ENCODE data around the gene CYREN.

Gene CYREN

DNA sequence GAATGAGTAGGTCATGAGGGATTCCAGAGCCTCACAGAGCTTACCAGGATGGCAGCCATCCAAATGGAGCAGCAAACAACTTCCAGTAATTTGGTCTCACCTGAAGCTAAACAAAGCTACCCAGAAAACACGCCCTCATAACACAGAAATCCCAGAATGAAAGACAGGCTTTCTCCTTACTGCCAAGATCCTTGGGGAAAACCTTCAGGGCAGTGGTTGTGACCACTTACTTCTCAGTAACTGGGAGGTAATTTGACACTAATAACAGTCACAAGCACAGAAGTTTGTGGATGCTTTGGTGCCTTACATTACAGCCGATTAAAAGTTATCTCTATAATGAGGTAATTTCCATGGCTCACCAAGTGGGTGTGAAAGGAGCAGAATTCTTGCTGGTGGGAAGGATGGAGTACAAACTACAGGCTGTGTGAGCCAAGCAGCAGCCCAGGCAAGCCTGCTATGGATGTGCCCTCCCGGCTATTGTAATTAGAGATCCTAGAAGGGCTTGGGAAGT, 30.4 kb upstream of the CYREN start:
- Histone ChIP-seq H3K27me3 (ENCODE audit: control insufficient read depth, low read length) (no peaks in the 10 kb centered on the region), H3K4me3 (ENCODE audit: low read length) (no peak overlapping the region), H3K27ac (ENCODE audit: low read depth, low read length) (no peak overlapping the region), H3K9me2 (replicated peaks; ENCODE audit: control insufficient read depth, low read length) (no peaks in the 10 kb centered on the region), H3K79me2 (ENCODE audit: control insufficient read depth, low read length) (no peaks in the 10 kb centered on the region), H3K36me3 (ENCODE audit: control insufficient read depth, low read length) (peaks cover 47% of the 10 kb centered on the region), H3K9me3 (ENCODE audit: control insufficient read depth, insufficient read depth, low read length) (no peaks in the 10 kb centered on the region), H4K20me1 (ENCODE audit: control insufficient read depth, insufficient read depth, low read depth, low read length) (no peaks in the 10 kb centered on the region), H3F3A (ENCODE audit: control insufficient read depth, insufficient read depth) (no peaks in the 10 kb centered on the region), H3K4me1 (ENCODE audit: control insufficient read depth, low read length) (peaks cover 10% of the 10 kb centered on the region), H3K4me2 (ENCODE audit: low read length) (no peak overlapping the region)
- TF ChIP-seq EZH2phosphoT487 (IDR thresholded peaks at IDR 0.05; ENCODE audit: borderline replicate concordance, low read length) = no peak
- TF ChIP-seq, protein P1, sequence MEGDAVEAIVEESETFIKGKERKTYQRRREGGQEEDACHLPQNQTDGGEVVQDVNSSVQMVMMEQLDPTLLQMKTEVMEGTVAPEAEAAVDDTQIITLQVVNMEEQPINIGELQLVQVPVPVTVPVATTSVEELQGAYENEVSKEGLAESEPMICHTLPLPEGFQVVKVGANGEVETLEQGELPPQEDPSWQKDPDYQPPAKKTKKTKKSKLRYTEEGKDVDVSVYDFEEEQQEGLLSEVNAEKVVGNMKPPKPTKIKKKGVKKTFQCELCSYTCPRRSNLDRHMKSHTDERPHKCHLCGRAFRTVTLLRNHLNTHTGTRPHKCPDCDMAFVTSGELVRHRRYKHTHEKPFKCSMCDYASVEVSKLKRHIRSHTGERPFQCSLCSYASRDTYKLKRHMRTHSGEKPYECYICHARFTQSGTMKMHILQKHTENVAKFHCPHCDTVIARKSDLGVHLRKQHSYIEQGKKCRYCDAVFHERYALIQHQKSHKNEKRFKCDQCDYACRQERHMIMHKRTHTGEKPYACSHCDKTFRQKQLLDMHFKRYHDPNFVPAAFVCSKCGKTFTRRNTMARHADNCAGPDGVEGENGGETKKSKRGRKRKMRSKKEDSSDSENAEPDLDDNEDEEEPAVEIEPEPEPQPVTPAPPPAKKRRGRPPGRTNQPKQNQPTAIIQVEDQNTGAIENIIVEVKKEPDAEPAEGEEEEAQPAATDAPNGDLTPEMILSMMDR (IDR thresholded peaks at IDR 0.05; ENCODE audit: low read depth, low read length, poor library complexity, severe bottlenecking) = no peak

DNA sequence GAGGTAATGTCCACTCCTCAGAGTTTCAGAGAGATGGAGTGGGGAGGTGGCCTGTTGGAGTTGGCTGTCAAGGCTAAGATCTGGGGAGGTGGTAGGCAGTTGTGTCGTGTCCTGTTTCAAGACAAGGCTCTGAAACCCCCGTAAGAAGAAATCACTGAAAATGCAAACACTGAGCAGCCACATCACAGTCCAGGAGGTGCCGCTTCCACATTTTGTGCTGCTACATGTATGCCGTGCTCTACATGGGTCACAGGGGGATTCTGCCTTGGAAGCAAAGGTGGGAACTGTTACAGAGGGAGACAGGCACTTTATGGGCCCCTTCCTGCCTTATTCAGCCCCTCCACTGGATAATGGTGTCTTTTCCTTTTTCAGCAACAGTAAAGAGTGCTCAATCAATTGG, 28.9 kb upstream of the CYREN start:
- H3F3A ChIP-seq (ENCODE audit: control insufficient read depth, insufficient read depth) = no peaks in the 10 kb centered on the region
- no peaks in the 10 kb centered on the region for H3K9me2 ChIP-seq (replicated peaks; ENCODE audit: control insufficient read depth, low read length)
- peaks cover 49% of the 10 kb centered on the region for H3K36me3 ChIP-seq (ENCODE audit: control insufficient read depth, low read length)
- no peak overlapping the region for H3K4me2 ChIP-seq (ENCODE audit: low read length)
- no peaks in the 10 kb centered on the region for H4K20me1 ChIP-seq (ENCODE audit: control insufficient read depth, insufficient read depth, low read depth, low read length)
- no peaks in the 10 kb centered on the region for H3K27me3 ChIP-seq (ENCODE audit: control insufficient read depth, low read length)
- H3K27ac ChIP-seq (ENCODE audit: low read depth, low read length) = no peak overlapping the region
- H3K79me2 ChIP-seq (ENCODE audit: control insufficient read depth, low read length) = no peaks in the 10 kb centered on the region
- no peak overlapping the region for H3K4me3 ChIP-seq (ENCODE audit: low read length)
- TF ChIP-seq, protein P1 (IDR thresholded peaks at IDR 0.05; ENCODE audit: low read depth, low read length, poor library complexity, severe bottlenecking) = no peak
- no peak for TF ChIP-seq EZH2phosphoT487 (IDR thresholded peaks at IDR 0.05; ENCODE audit: borderline replicate concordance, low read length)
- H3K9me3 ChIP-seq (ENCODE audit: control insufficient read depth, insufficient read depth, low read length) = no peaks in the 10 kb centered on the region
- no peaks in the 10 kb centered on the region for H3K4me1 ChIP-seq (ENCODE audit: control insufficient read depth, low read length)

DNA sequence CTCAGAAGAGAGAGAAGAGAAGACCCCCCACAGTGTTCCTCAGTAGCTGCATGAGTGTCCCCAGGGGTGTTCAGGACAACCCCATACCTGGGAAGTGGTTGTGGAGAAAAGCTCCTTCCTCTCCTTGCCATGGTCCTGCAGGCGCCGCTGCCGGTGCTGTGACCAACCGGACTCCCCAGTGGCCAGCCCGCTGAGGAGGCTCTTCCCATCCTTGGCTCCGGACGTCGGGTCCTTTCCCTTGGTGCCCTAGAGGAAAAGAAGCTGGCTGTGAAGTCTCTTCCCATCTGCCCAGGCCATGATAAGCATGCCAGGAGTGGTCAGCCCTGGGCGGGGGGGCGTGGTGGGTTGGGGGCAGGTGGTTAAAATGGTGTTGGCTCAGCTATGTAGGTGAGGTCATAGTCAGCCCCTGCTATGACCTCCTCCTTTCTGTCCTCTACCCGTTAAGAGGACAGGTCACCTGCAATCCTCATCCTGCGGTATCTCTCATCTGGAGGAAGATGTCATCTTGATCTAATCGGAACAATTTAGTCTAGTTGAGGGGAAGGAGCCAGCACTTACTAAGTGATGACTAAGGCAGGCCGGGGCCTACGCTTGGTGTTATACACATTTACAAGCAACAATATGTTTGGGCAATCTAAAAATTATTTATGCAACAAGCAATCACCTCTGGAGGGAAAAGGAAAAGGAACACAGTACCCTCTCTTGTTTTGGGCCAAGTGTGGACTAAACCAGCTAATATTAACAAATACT, 27.6 kb upstream of the CYREN start:
- H3K36me3 ChIP-seq (ENCODE audit: control insufficient read depth, low read length) = peaks cover 39% of the 10 kb centered on the region
- H3K9me3 ChIP-seq (ENCODE audit: control insufficient read depth, insufficient read depth, low read length) = no peaks in the 10 kb centered on the region
- H3K4me3 ChIP-seq (ENCODE audit: low read length) = no peak overlapping the region
- no peaks in the 10 kb centered on the region for H3F3A ChIP-seq (ENCODE audit: control insufficient read depth, insufficient read depth)
- H3K4me1 ChIP-seq (ENCODE audit: control insufficient read depth, low read length) = no peaks in the 10 kb centered on the region
- H3K79me2 ChIP-seq (ENCODE audit: control insufficient read depth, low read length) = no peaks in the 10 kb centered on the region
- H3K4me2 ChIP-seq (ENCODE audit: low read length) = no peak overlapping the region
- H3K27ac ChIP-seq (ENCODE audit: low read depth, low read length) = no peak overlapping the region
- TF ChIP-seq, protein P1 (IDR thresholded peaks at IDR 0.05; ENCODE audit: low read depth, low read length, poor library complexity, severe bottlenecking) = no peak
- no peak for TF ChIP-seq EZH2phosphoT487 (IDR thresholded peaks at IDR 0.05; ENCODE audit: borderline replicate concordance, low read length)
- H4K20me1 ChIP-seq (ENCODE audit: control insufficient read depth, insufficient read depth, low read depth, low read length) = no peaks in the 10 kb centered on the region
- no peaks in the 10 kb centered on the region for H3K27me3 ChIP-seq (ENCODE audit: control insufficient read depth, low read length)
- H3K9me2 ChIP-seq (replicated peaks; ENCODE audit: control insufficient read depth, low read length) = no peaks in the 10 kb centered on the region
